Suprapubic skin (tissue), 3 donors: Measurements from ENCODE around the gene SNX21.

Source experiments
- CTCF ChIP-seq, 2 donors: fragments of 200-600 bp in 1 of 2; fragments of 450-650 bp in 1 of 2; sonication (generic) in 1 of 2; IDR thresholded peaks; one replicate each; pipeline ENCODE4 v1.5.1; 2016 to 2019; ENCODE audit warnings: antibody characterized with exemption in 2 of 2, mild to moderate bottlenecking in 1 of 2, moderate library complexity in 1 of 2
- POLR2A ChIP-seq, 2 donors: fragments of 450-650 bp; IDR thresholded peaks; one replicate each; pipeline ENCODE4 v1.6.1; 2017; ENCODE audit warnings: antibody characterized with exemption in 2 of 2, mild to moderate bottlenecking in 2 of 2, moderate library complexity in 2 of 2

- TF ChIP-seq CTCF (IDR thresholded peaks at IDR 0.05) (no peak), POLR2A (IDR thresholded peaks at IDR 0.05) (no peak)
These were observed 55.1 kb downstream of the SNX21 start for GRCh38 chr20:45888681-45889080.
